Ectodermal cell (in vitro differentiated cells): Measurements from ENCODE around the gene SERGEF.

Experiments used
- H3K27ac ChIP-seq: 2 replicates; pipeline ENCODE4 v1.7.0; 2013; ENCODE audit warnings: mild to moderate bottlenecking, low read depth, low read length; ENCODE audit not compliant: insufficient read depth, poor library complexity, severe bottlenecking
- H3K27me3 ChIP-seq: 2 replicates; pipeline ENCODE4 v1.7.0; 2013; ENCODE audit warnings: mild to moderate bottlenecking, low read length; ENCODE audit not compliant: insufficient read depth, control insufficient read depth, poor library complexity, severe bottlenecking
- H3K36me3 ChIP-seq: one replicate; pipeline ENCODE4 v1.7.0; 2013; ENCODE audit warnings: low read length; ENCODE audit not compliant: control insufficient read depth, insufficient read depth
- H3K4me1 ChIP-seq: one replicate; pipeline ENCODE4 v1.7.0; 2013; ENCODE audit warnings: low read length; ENCODE audit not compliant: control insufficient read depth, insufficient read depth
- H3K4me3 ChIP-seq: 2 replicates; pipeline ENCODE4 v1.7.0; 2013; ENCODE audit warnings: low read depth, low read length, control low read depth; ENCODE audit not compliant: insufficient read depth
- H3K9me3 ChIP-seq: 2 replicates; pipeline ENCODE4 v1.7.0; 2013; ENCODE audit warnings: mild to moderate bottlenecking, low read length, moderate library complexity; ENCODE audit not compliant: control insufficient read depth
- WGBS, 2 experiments: methylation state at CpG; one replicate each; pipeline ENCODE4 v1.1.7; 2013; ENCODE audit warnings: missing lambda C conversion rate in 2 of 2; 5-methylcytosine and 5-hydroxymethylcytosine counted together

SERGEF gene

GRCh38 chr11:17748761-17749721 lies 263.8 kb downstream of the SERGEF start:
- Histone ChIP-seq H3K4me1 (no peaks in the 10 kb centered on the region), H3K9me3 (no peaks in the 10 kb centered on the region), H3K27me3 (no peaks in the 10 kb centered on the region), H3K4me3 (no peak overlapping the region), H3K27ac (no peak overlapping the region), H3K36me3 (no peaks in the 10 kb centered on the region)
- WGBS, 2 experiments: 91% methylated on average over 19 of the region's 19 CpGs

GRCh38 chr11:17748044-17748443 lies 264.8 kb downstream of the SERGEF start:
- Histone ChIP-seq H3K4me1 (no peaks in the 10 kb centered on the region), H3K27ac (no peak overlapping the region), H3K9me3 (no peaks in the 10 kb centered on the region), H3K27me3 (no peaks in the 10 kb centered on the region), H3K4me3 (no peak overlapping the region), H3K36me3 (no peaks in the 10 kb centered on the region)
- WGBS, 2 experiments: 88 to 91% methylated on average over 8 of the region's 8 CpGs

- H3K9me3 ChIP-seq: no peaks in the 10 kb centered on the region
- H3K36me3 ChIP-seq: no peaks in the 10 kb centered on the region
- no peaks in the 10 kb centered on the region for H3K4me1 ChIP-seq
- no peaks in the 10 kb centered on the region for H3K27me3 ChIP-seq
- H3K27ac ChIP-seq: no peak overlapping the region
- WGBS, 2 experiments: 89% methylated on average over 19 of the region's 19 CpGs
- no peak overlapping the region for H3K4me3 ChIP-seq
Observed at GRCh38 chr11:17747131-17747955, 265.5 kb downstream of the SERGEF start.

GRCh38 chr11:17746096-17746495 lies 266.8 kb downstream of the SERGEF start:
- H3K4me1 ChIP-seq: no peaks in the 10 kb centered on the region
- H3K27me3 ChIP-seq: no peaks in the 10 kb centered on the region
- no peaks in the 10 kb centered on the region for H3K9me3 ChIP-seq
- H3K4me3 ChIP-seq: no peak overlapping the region
- no peaks in the 10 kb centered on the region for H3K36me3 ChIP-seq
- WGBS, 2 experiments: 81 to 83% methylated on average over 11 of the region's 11 CpGs
- no peak overlapping the region for H3K27ac ChIP-seq

GRCh38 chr11:17745023-17745772 lies 267.6 kb downstream of the SERGEF start:
- WGBS, 2 experiments: 89 to 91% methylated on average over 20 of the region's 20 CpGs
- Histone ChIP-seq H3K27ac (no peak overlapping the region), H3K36me3 (no peaks in the 10 kb centered on the region), H3K4me1 (no peaks in the 10 kb centered on the region), H3K27me3 (no peaks in the 10 kb centered on the region), H3K4me3 (no peak overlapping the region), H3K9me3 (no peaks in the 10 kb centered on the region)

- no peak overlapping the region for H3K4me3 ChIP-seq
- H3K36me3 ChIP-seq: no peaks in the 10 kb centered on the region
- H3K27ac ChIP-seq: no peak overlapping the region
- H3K4me1 ChIP-seq: peaks cover 6% of the 10 kb centered on the region
- H3K27me3 ChIP-seq: peaks cover 6% of the 10 kb centered on the region
- 80 to 87% methylated on average over 10 of the region's 10 CpGs for WGBS, 2 experiments
- H3K9me3 ChIP-seq: no peaks in the 10 kb centered on the region
Observed at GRCh38 chr11:17744151-17744940, 268.5 kb downstream of the SERGEF start.

- Histone ChIP-seq H3K4me1 (peaks cover 9% of the 10 kb centered on the region), H3K36me3 (no peaks in the 10 kb centered on the region), H3K9me3 (no peaks in the 10 kb centered on the region), H3K4me3 (no peak overlapping the region), H3K27ac (no peak overlapping the region), H3K27me3 (peaks cover 6% of the 10 kb centered on the region)
- 81 to 82% methylated on average over 5 of the region's 5 CpGs for WGBS, 2 experiments
Observed at GRCh38 chr11:17743808-17744119, 269.1 kb downstream of the SERGEF start.

- H3K36me3 ChIP-seq: no peaks in the 10 kb centered on the region
- H3K27ac ChIP-seq: no peak overlapping the region
- peaks cover 11% of the 10 kb centered on the region for H3K27me3 ChIP-seq
- peaks cover 14% of the 10 kb centered on the region for H3K4me1 ChIP-seq
- H3K9me3 ChIP-seq: no peaks in the 10 kb centered on the region
- 91 to 92% methylated on average over 13 of the region's 13 CpGs for WGBS, 2 experiments
- H3K4me3 ChIP-seq: no peak overlapping the region
Observed at GRCh38 chr11:17743026-17743807, 269.6 kb downstream of the SERGEF start.

- Histone ChIP-seq H3K4me3 (no peak overlapping the region), H3K27ac (no peak overlapping the region), H3K4me1 (peaks cover 26% of the 10 kb centered on the region), H3K36me3 (no peaks in the 10 kb centered on the region), H3K27me3 (peaks cover 21% of the 10 kb centered on the region), H3K9me3 (no peaks in the 10 kb centered on the region)
- 89 to 93% methylated on average over 5 of the region's 5 CpGs for WGBS, 2 experiments
Observed at GRCh38 chr11:17742019-17742418, 270.8 kb downstream of the SERGEF start.
